HepG2 (cell line): ENCODE data around the gene GALR2. TPM values are rescaled to one million over a fixed set of nuclear protein-coding genes. Genes with fewer than 3 reads are reported as not detected.

Experiments used
- CSRNP1 ChIP-seq: sonication (generic); formaldehyde crosslinking; IDR thresholded peaks from 2 replicates; pipeline ENCODE4 v1.8.1; 2023; ENCODE audit warnings: mild to moderate bottlenecking, missing genetic modification reagents
- ELF3 ChIP-seq: IDR thresholded peaks from 2 replicates; pipeline ENCODE4 v1.6.1; 2016; ENCODE audit warnings: missing genetic modification reagents, missing compliant biosample characterization
- FIP1L1 ChIP-seq: fragments of 200-400 bp; formaldehyde crosslinking; IDR thresholded peaks from 2 replicates; pipeline ENCODE4 v1.6.1; 2018; ENCODE audit warnings: low read depth, mild to moderate bottlenecking, low read length, moderate library complexity, borderline replicate concordance; ENCODE audit not compliant: insufficient read depth
- HCFC1 ChIP-seq: fragments of 150-350 bp; IDR thresholded peaks from 2 replicates; pipeline ENCODE4 v1.6.1; 2014; ENCODE audit warnings: low read depth, low read length
- HMG20A ChIP-seq: IDR thresholded peaks from 2 replicates; pipeline ENCODE4 v1.6.1; 2016; ENCODE audit warnings: borderline replicate concordance
- HNF4G ChIP-seq, 2 experiments: sonication (generic) in 1 of 2; formaldehyde crosslinking in 1 of 2; IDR thresholded peaks; 2 replicates each; pipeline versions ENCODE4 v1.4.0 to v1.6.1; 2011 to 2020; ENCODE audit warnings: borderline replicate concordance in 2 of 2, low read depth in 2 of 2, mild to moderate bottlenecking in 2 of 2, low read length in 1 of 2, missing genetic modification reagents in 1 of 2, moderate library complexity in 1 of 2
- HOXA3 ChIP-seq: sonication (generic); formaldehyde crosslinking; IDR thresholded peaks from 2 replicates; pipeline ENCODE4 v1.5.0; 2020; ENCODE audit warnings: missing genetic modification reagents
- IRF2 ChIP-seq: IDR thresholded peaks from 2 replicates; pipeline ENCODE4 v1.6.1; 2018; ENCODE audit warnings: missing genetic modification reagents, missing compliant biosample characterization
- ISX ChIP-seq: sonication (generic); formaldehyde crosslinking; conservative IDR thresholded peaks from 2 replicates; pipeline ENCODE4 v1.5.0; 2020; ENCODE audit warnings: missing genetic modification reagents
- MAF1 ChIP-seq: sonication (generic); formaldehyde crosslinking; IDR thresholded peaks from 2 replicates; pipeline ENCODE4 v1.5.0; 2020; ENCODE audit warnings: missing genetic modification reagents, borderline replicate concordance
- NONO ChIP-seq, 2 experiments: fragments of 450-650 bp in 1 of 2; sonication (generic) in 1 of 2; formaldehyde crosslinking in 1 of 2; IDR thresholded peaks in 1 of 2; conservative IDR thresholded peaks in 1 of 2; 2 replicates each; pipeline versions ENCODE4 v1.6.1 to v1.8.0; 2017 to 2022; ENCODE audit warnings: mild to moderate bottlenecking in 1 of 2, missing genetic modification reagents in 1 of 2, moderate library complexity in 1 of 2
- NR2F1 ChIP-seq, 2 experiments: fragments of 450-650 bp in 1 of 2; formaldehyde crosslinking in 1 of 2; IDR thresholded peaks; 2 replicates each; pipeline versions ENCODE4 v1.5.0 to v1.6.1; 2016 to 2020; ENCODE audit warnings: mild to moderate bottlenecking in 1 of 2, missing compliant biosample characterization in 1 of 2, missing genetic modification reagents in 1 of 2, moderate library complexity in 1 of 2
- RCOR2 ChIP-seq: IDR thresholded peaks from 2 replicates; pipeline ENCODE4 v1.6.1; 2016; ENCODE audit warnings: missing biosample characterization, missing genetic modification reagents
- SKIL ChIP-seq: sonication (generic); formaldehyde crosslinking; IDR thresholded peaks from 2 replicates; pipeline ENCODE4 v1.8.0; 2022; ENCODE audit warnings: missing genetic modification reagents, mild to moderate bottlenecking, moderate library complexity, borderline replicate concordance
- SOX5 ChIP-seq: IDR thresholded peaks from 2 replicates; pipeline ENCODE4 v1.6.1; 2016; ENCODE audit warnings: borderline replicate concordance
- ZNF121 ChIP-seq: sonication (generic); formaldehyde crosslinking; IDR thresholded peaks from 2 replicates; pipeline ENCODE4 v1.5.0; 2020; ENCODE audit warnings: mild to moderate bottlenecking, missing genetic modification reagents
- ZNF235 ChIP-seq: sonication (generic); formaldehyde crosslinking; IDR thresholded peaks from 2 replicates; pipeline ENCODE4 v1.8.1; 2023; ENCODE audit warnings: mild to moderate bottlenecking, missing genetic modification reagents, borderline replicate concordance
- ZNF44 ChIP-seq: sonication (generic); formaldehyde crosslinking; IDR thresholded peaks from 2 replicates; pipeline ENCODE4 v1.5.1; 2020; ENCODE audit warnings: mild to moderate bottlenecking, missing genetic modification reagents
- polyA plus RNA-seq, 8 experiments: library from polyadenylated mRNA; depleted of rRNA in 3 of 8; stranded (reverse) in 7 of 8; unstranded in 1 of 8; fragments of >200 nt; fragmentation: Illumina TruSeq in 4 of 8; extraction: Trizol in 4 of 8; gene quantifications; 2 replicates each; pipeline versions ENCODE4 v1.2.1 to v1.2.3, GENCODE V29; 2011 to 2016; ENCODE audit warnings: low read depth in 4 of 8, missing spikeins in 1 of 8, mixed read lengths in 1 of 8; ENCODE audit not compliant: insufficient read depth in 1 of 8
- total RNA-seq, 5 experiments: library from RNA; depleted of rRNA; stranded (reverse); fragments of >200 nt; fragmentation: Illumina TruSeq; extraction: Trizol; gene quantifications; 2 replicates each; pipeline ENCODE4 v1.2.3, GENCODE V29; 2016; ENCODE audit warnings: low read depth in 1 of 5
- TF ChIP-seq, protein P1 (sequence below): IDR thresholded peaks from 2 replicates; pipeline ENCODE4 v1.6.1; 2016; ENCODE audit warnings: missing compliant biosample characterization, missing genetic modification reagents, borderline replicate concordance
- TF ChIP-seq, protein P2 (sequence below): sonication (generic); formaldehyde crosslinking; IDR thresholded peaks from 2 replicates; pipeline ENCODE4 v1.5.1; 2020; ENCODE audit warnings: missing genetic modification reagents, mild to moderate bottlenecking, borderline replicate concordance

The GALR2 gene
- total and polyA plus RNA-seq, 2 of the 13 experiments (the other 11 are each of a cell fraction or from before 2014, with no cell fraction given), result 0.48 to 0.58 TPM

DNA sequence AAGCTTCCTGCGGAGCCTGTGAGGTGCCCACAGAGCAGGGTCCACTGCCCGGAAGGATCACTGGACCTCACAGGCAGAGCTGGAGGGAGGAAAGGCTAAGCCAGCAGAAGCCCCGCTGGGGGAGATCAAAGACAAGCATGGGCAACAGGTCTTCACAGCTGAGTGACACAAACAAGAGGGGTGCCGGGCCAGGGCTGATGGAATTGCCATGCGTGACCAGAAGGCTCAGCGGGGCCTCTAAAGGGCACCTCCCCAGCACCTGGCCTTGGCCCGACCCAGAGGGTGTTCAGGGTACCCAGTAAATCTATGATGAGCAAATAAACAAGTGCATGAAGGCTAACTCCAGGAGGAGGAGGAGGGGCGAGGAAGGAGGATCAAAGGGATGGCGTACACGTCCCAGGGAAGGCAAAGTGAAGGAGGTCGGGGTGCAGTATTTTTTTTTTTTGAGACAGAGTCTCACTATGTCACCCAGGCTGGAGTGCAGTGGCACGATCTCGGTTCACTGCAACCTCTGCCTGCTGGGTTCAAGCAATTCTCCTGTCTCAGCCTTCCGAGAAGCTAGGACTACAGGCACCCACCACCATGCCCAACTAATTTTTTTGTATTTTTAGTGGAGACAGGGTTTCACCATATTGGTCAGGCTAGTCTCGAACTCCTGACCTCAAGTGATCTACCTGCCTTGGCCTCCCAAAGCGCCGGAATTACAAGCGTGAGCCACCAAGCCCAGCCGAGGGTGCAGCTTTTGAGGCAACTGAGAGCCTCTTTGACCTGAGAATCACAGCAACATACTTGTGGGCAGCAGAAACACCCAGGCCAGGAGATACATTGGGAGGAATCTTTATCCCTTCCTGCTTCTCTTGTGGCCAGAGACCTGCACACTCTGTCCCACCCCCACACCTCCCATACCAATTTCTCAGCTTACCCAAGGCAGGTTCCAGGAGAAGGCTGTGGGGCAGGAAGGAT lies 45.1 kb downstream of the GALR2 start (continued):
- TF ChIP-seq HOXA3 (CRISPR knock-in tag) (peak; percentile 35; the same call in 1 of the 2 replicates), SKIL (0 out of 2 replicates have a peak, but pooled peaks have one; percentile 48), ZNF44 (0 out of 2 replicates have a peak, but pooled peaks have one; percentile 23), CSRNP1 (CRISPR knock-in tag) (peak; percentile 58; the same call in 1 of the 2 replicates), ZNF235 (CRISPR knock-in tag) (peak; percentile 13; the same call in 1 of the 2 replicates), FIP1L1 (no peak), ELF3 (CRISPR knock-in tag) (peak; percentile 38; the same call in 1 of the 2 replicates), IRF2 (CRISPR knock-in tag) (peak; percentile 82), NONO (IDR thresholded peaks at IDR 0.05) (no peak), NONO (CRISPR knock-in tag; conservative IDR thresholded peaks at IDR 0.05) (no peak), HCFC1 (no peak), RCOR2 (CRISPR knock-in tag) (peak; percentile 56; the same call in 1 of the 2 replicates), HMG20A (CRISPR knock-in tag) (peak; percentile 92), ISX (no peak), NR2F1 (CRISPR knock-in tag; IDR thresholded peaks at IDR 0.05) (peak; percentile 36 to 53; a peak in 3 of 4 replicates), ZNF121 (CRISPR knock-in tag) (0 out of 2 replicates have a peak, but pooled peaks have one; percentile 19), MAF1 (CRISPR knock-in tag) (no peak), SOX5 (peak; percentile 69), HNF4G (IDR thresholded peaks at IDR 0.05; ENCODE audit: borderline replicate concordance, low read depth, low read length) (no peak; the same call in 1 of the 2 replicates), HNF4G (CRISPR knock-in tag; IDR thresholded peaks at IDR 0.05; ENCODE audit: borderline replicate concordance, low read depth) (peak; percentile 84; the same call in 1 of the 2 replicates)
- TF ChIP-seq, protein P1, sequence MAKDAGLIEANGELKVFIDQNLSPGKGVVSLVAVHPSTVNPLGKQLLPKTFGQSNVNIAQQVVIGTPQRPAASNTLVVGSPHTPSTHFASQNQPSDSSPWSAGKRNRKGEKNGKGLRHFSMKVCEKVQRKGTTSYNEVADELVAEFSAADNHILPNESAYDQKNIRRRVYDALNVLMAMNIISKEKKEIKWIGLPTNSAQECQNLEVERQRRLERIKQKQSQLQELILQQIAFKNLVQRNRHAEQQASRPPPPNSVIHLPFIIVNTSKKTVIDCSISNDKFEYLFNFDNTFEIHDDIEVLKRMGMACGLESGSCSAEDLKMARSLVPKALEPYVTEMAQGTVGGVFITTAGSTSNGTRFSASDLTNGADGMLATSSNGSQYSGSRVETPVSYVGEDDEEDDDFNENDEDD (CRISPR knock-in tag), result no peak
- TF ChIP-seq, protein P2, sequence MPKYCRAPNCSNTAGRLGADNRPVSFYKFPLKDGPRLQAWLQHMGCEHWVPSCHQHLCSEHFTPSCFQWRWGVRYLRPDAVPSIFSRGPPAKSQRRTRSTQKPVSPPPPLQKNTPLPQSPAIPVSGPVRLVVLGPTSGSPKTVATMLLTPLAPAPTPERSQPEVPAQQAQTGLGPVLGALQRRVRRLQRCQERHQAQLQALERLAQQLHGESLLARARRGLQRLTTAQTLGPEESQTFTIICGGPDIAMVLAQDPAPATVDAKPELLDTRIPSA (CRISPR knock-in tag), result no peak
